ENCODE data around the gene MTMR3. TPM values are rescaled to one million over a fixed set of nuclear protein-coding genes. Genes with fewer than 3 reads are reported as not detected.

MTMR3 gene
- total and polyA plus RNA-seq, 2 donors (not counting 1 experiment from before 2014, with no cell fraction given), result 31.7 to 67.8 TPM

DNA sequence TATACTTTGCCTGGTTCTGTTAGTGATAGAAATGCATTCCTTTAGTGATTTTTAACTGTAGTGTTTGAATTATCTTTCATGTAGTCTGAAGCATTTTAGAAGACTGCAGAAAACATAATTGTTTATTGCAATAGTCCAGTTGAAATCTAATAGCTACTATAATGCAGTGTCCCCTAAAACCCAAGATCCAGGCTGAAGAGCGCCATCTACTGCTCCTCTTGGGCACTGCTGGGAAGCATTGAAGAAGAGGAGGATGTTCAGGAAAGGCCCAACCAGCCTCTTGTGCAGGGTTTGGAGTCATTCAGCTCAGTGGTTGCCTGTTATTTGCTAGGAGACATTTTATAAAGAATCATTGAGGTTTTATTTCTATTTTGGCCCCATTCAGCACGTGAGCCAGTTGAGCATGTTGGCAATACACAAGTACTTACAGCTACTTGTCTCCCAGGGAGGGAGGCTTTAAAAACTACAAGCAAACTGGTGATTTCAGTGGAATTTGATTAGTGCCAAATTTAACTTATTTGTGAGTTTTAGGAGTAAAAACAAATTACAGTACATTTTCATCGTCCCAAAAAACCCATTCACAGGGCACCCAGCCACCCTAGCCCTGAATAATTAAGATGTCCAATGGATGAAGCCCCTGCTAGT lies 122.4 kb downstream of the MTMR3 start:
- WGBS (ENCODE audit: insufficient coverage), result no CpG with 5 or more reads among the region's 3 CpGs
- TF ChIP-seq, protein P1, sequence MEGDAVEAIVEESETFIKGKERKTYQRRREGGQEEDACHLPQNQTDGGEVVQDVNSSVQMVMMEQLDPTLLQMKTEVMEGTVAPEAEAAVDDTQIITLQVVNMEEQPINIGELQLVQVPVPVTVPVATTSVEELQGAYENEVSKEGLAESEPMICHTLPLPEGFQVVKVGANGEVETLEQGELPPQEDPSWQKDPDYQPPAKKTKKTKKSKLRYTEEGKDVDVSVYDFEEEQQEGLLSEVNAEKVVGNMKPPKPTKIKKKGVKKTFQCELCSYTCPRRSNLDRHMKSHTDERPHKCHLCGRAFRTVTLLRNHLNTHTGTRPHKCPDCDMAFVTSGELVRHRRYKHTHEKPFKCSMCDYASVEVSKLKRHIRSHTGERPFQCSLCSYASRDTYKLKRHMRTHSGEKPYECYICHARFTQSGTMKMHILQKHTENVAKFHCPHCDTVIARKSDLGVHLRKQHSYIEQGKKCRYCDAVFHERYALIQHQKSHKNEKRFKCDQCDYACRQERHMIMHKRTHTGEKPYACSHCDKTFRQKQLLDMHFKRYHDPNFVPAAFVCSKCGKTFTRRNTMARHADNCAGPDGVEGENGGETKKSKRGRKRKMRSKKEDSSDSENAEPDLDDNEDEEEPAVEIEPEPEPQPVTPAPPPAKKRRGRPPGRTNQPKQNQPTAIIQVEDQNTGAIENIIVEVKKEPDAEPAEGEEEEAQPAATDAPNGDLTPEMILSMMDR (IDR thresholded peaks at IDR 0.05), result peak; percentile 98
- TF ChIP-seq EZH2 (IDR thresholded peaks at IDR 0.05; ENCODE audit: borderline replicate concordance, insufficient read depth, low read depth, low read length, poor library complexity, severe bottlenecking), result no peak
- no peaks in the 10 kb centered on the region for H3K4me1 ChIP-seq (ENCODE audit: control insufficient read depth in 2 of 2, insufficient read depth in 2 of 2, low read length in 2 of 2)
- no peaks in the 10 kb centered on the region for H3K9me3 ChIP-seq (ENCODE audit: control extremely low read depth in 1 of 3, control insufficient read depth in 2 of 3, insufficient read depth in 1 of 3, low read length in 2 of 3)
- H3K27ac ChIP-seq (ENCODE audit: low read length in 2 of 2), result no peak overlapping the region
- H3K4me3 ChIP-seq (ENCODE audit: control extremely low read depth in 1 of 5, extremely low read depth in 1 of 5, insufficient read depth in 1 of 5, low read depth in 2 of 5, low read length in 4 of 5), result no peak overlapping the region
- H3K27me3 ChIP-seq (replicated peaks in 1 of 4; ENCODE audit: control extremely low read depth in 1 of 4, control insufficient read depth in 3 of 4, insufficient read depth in 4 of 4, low read length in 3 of 4), result no peaks in the 10 kb centered on the region
- H2AFZ ChIP-seq (ENCODE audit: insufficient read depth, low read depth, low read length, poor library complexity, severe bottlenecking), result no peak overlapping the region
- ChIA-PET POLR2A (no interaction called here), CTCF (interaction anchor here (0.7 to 4.1 kb wide), 34 partner anchors 9 to 415 kb away, joined by 3 to 40 read pairs (median 4); partner anchors contain the start of genes ASCC2 and MTMR3)
- intact Hi-C loops (cut with micrococcal nuclease), result loop anchor here (1.0 kb wide), 3 partner anchors 167 to 370 kb away; partner anchors contain the start of gene ASCC2
- H3K79me2 ChIP-seq (ENCODE audit: control insufficient read depth, insufficient read depth, low read length), result no peaks in the 10 kb centered on the region
- H4K20me1 ChIP-seq (ENCODE audit: control insufficient read depth, insufficient read depth, low read length, poor library complexity, severe bottlenecking), result peaks cover 8% of the 10 kb centered on the region
- H3K4me2 ChIP-seq (replicated peaks; ENCODE audit: low read depth, low read length, poor library complexity, severe bottlenecking), result no peak overlapping the region
- Mint-ChIP-seq H3K27ac (no peak overlapping the region), H3K4me3 (no peak overlapping the region), H3K9me3 (ENCODE audit: insufficient read depth) (no peaks in the 10 kb centered on the region), H3K4me1 (no peaks in the 10 kb centered on the region), H3K27me3 (no peaks in the 10 kb centered on the region)
- H3K9ac ChIP-seq (ENCODE audit: low read length), result no peak overlapping the region
- DNase-seq (peak; percentile 71), ATAC-seq (ENCODE audit: low read depth) (peak; percentile 76)
- H3K36me3 ChIP-seq (replicated peaks in 1 of 2; ENCODE audit: control extremely low read depth in 1 of 2, control insufficient read depth in 1 of 2, extremely low read depth in 1 of 2, insufficient read depth in 2 of 2, low read length in 1 of 2), result peaks cover 11 to 61% of the 10 kb centered on the region in 2 experiments

DNA sequence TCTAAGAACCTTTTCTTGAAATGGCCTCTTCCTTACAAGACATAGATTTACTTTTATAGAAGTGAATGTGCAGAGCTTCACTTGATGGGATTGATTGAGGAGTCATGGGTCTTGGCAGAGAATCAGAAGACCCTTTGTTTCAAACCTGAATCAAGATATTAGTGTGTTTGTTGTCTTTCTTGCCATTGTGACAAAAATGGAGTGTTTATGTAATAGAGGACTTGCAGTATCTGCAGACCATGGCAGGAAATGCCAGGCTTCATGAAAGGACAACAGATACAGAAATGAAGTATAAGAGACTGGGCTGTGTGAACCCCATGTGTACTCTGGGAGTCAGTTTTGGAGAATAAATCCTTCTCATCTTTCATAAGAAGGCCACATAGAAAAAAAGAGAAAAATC lies 124.4 kb downstream of the MTMR3 start:
- ChIA-PET POLR2A (no interaction called here), CTCF (interaction anchor here (1.4 to 3.6 kb wide), 3 partner anchors 9 to 382 kb away, joined by 3 to 37 read pairs (median 4); no protein-coding TSS in a partner anchor)
- Histone ChIP-seq H3K4me2 (replicated peaks; ENCODE audit: low read depth, low read length, poor library complexity, severe bottlenecking) (no peak overlapping the region), H3K27me3 (replicated peaks in 1 of 4; ENCODE audit: control extremely low read depth in 1 of 4, control insufficient read depth in 3 of 4, insufficient read depth in 4 of 4, low read length in 3 of 4) (no peaks in the 10 kb centered on the region), H3K4me3 (ENCODE audit: control extremely low read depth in 1 of 5, extremely low read depth in 1 of 5, insufficient read depth in 1 of 5, low read depth in 2 of 5, low read length in 4 of 5) (no peak overlapping the region), H3K27ac (ENCODE audit: low read length in 2 of 2) (no peak overlapping the region), H3K79me2 (ENCODE audit: control insufficient read depth, insufficient read depth, low read length) (no peaks in the 10 kb centered on the region), H3K9ac (ENCODE audit: low read length) (no peak overlapping the region), H3K36me3 (replicated peaks in 1 of 2; ENCODE audit: control extremely low read depth in 1 of 2, control insufficient read depth in 1 of 2, extremely low read depth in 1 of 2, insufficient read depth in 2 of 2, low read length in 1 of 2) (peaks cover 11 to 70% of the 10 kb centered on the region in 2 experiments), H4K20me1 (ENCODE audit: control insufficient read depth, insufficient read depth, low read length, poor library complexity, severe bottlenecking) (peaks cover 8% of the 10 kb centered on the region), H3K9me3 (ENCODE audit: control extremely low read depth in 1 of 3, control insufficient read depth in 2 of 3, insufficient read depth in 1 of 3, low read length in 2 of 3) (no peaks in the 10 kb centered on the region), H3K4me1 (ENCODE audit: control insufficient read depth in 2 of 2, insufficient read depth in 2 of 2, low read length in 2 of 2) (no peaks in the 10 kb centered on the region), H2AFZ (ENCODE audit: insufficient read depth, low read depth, low read length, poor library complexity, severe bottlenecking) (no peak overlapping the region)
- no peaks in the 10 kb centered on the region for H3K9me3 Mint-ChIP-seq (ENCODE audit: insufficient read depth)
- no peak overlapping the region for H3K4me3 Mint-ChIP-seq
- no peaks in the 10 kb centered on the region for H3K4me1 Mint-ChIP-seq
- no peak for DNase-seq
- no peak overlapping the region for H3K27ac Mint-ChIP-seq
- intact Hi-C loops (cut with micrococcal nuclease), result no loop called here
- ATAC-seq (ENCODE audit: low read depth), result no peak
- H3K27me3 Mint-ChIP-seq, result no peaks in the 10 kb centered on the region
- TF ChIP-seq EZH2 (IDR thresholded peaks at IDR 0.05; ENCODE audit: borderline replicate concordance, insufficient read depth, low read depth, low read length, poor library complexity, severe bottlenecking), result no peak
